HFFc6 (cell line): ENCODE data around the gene MYNN. TPM values are rescaled to one million over a fixed set of nuclear protein-coding genes. Genes with fewer than 3 reads are reported as not detected.

Source experiments
- DNase-seq: peaks from one replicate; pipeline ENCODE4 v3.0.0-alpha.2; 2018
- H3K27ac Mint-ChIP-seq: 2 replicates; pipeline ENCODE4 v1.8.0; 2020; ENCODE audit warnings: mild to moderate bottlenecking, mixed read lengths
- H3K27me3 Mint-ChIP-seq: 2 replicates; pipeline ENCODE4 v1.8.0; 2021; ENCODE audit warnings: mild to moderate bottlenecking, moderate library complexity, mixed read lengths; ENCODE audit not compliant: insufficient read depth
- H3K36me3 Mint-ChIP-seq: 2 replicates; pipeline ENCODE4 v1.8.0; 2021; ENCODE audit warnings: low read depth, mixed read lengths
- H3K4me1 Mint-ChIP-seq: 2 replicates; pipeline ENCODE4 v1.8.0; 2020; ENCODE audit warnings: low read depth, mixed read lengths
- H3K4me3 Mint-ChIP-seq: 2 replicates; pipeline ENCODE4 v1.8.0; 2020; ENCODE audit warnings: mild to moderate bottlenecking, moderate library complexity, mixed read lengths
- H3K9me3 Mint-ChIP-seq: 2 replicates; pipeline ENCODE4 v1.8.0; 2020; ENCODE audit warnings: mild to moderate bottlenecking, mixed read lengths
- total RNA-seq, 6 experiments: library from RNA; stranded (reverse); fragmentation: NEBNext Ultra II Directional; extraction: Animal tissue kit (Norgen Biotek cat#: 25700); gene quantifications; 2 replicates in 1 of 6; 3 replicates in 5 of 6; pipeline ENCODE4 v1.2.3, GENCODE V29; 2021
- TF ChIP-seq, protein P1 (sequence below): fragments of 200-600 bp; sonication (generic); IDR thresholded peaks from 2 replicates; pipeline ENCODE4 v1.5.0; 2021; ENCODE audit warnings: antibody characterized with exemption, mild to moderate bottlenecking

Gene MYNN
- total RNA-seq, 6 experiments from 2014 or later = 10.9 to 13.8 (median 11.7) TPM

DNA sequence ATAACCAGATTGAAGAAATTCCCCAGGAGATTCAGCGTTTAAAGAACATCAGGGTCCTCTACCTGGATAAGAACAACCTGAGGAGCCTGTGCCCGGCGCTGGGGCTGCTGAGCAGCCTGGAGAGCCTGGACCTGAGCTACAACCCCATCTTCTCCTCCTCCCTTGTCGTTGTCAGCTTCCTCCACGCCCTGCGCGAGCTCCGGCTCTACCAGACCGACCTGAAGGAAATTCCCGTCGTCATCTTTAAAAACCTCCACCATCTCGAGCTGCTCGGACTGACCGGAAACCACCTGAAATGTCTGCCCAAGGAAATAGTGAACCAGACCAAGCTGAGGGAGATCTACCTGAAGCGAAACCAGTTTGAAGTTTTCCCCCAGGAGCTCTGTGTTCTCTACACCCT, 48.9 kb downstream of the MYNN start:
- H3K36me3 Mint-ChIP-seq = no peaks in the 10 kb centered on the region
- DNase-seq = no peak
- no peak overlapping the region for H3K27ac Mint-ChIP-seq
- no peak overlapping the region for H3K4me3 Mint-ChIP-seq
- TF ChIP-seq, protein P1, sequence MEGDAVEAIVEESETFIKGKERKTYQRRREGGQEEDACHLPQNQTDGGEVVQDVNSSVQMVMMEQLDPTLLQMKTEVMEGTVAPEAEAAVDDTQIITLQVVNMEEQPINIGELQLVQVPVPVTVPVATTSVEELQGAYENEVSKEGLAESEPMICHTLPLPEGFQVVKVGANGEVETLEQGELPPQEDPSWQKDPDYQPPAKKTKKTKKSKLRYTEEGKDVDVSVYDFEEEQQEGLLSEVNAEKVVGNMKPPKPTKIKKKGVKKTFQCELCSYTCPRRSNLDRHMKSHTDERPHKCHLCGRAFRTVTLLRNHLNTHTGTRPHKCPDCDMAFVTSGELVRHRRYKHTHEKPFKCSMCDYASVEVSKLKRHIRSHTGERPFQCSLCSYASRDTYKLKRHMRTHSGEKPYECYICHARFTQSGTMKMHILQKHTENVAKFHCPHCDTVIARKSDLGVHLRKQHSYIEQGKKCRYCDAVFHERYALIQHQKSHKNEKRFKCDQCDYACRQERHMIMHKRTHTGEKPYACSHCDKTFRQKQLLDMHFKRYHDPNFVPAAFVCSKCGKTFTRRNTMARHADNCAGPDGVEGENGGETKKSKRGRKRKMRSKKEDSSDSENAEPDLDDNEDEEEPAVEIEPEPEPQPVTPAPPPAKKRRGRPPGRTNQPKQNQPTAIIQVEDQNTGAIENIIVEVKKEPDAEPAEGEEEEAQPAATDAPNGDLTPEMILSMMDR = no peak
- H3K9me3 Mint-ChIP-seq = no peaks in the 10 kb centered on the region
- H3K4me1 Mint-ChIP-seq = peaks cover 12% of the 10 kb centered on the region
- no peaks in the 10 kb centered on the region; the same call in 1 of the 2 replicates for H3K27me3 Mint-ChIP-seq

DNA sequence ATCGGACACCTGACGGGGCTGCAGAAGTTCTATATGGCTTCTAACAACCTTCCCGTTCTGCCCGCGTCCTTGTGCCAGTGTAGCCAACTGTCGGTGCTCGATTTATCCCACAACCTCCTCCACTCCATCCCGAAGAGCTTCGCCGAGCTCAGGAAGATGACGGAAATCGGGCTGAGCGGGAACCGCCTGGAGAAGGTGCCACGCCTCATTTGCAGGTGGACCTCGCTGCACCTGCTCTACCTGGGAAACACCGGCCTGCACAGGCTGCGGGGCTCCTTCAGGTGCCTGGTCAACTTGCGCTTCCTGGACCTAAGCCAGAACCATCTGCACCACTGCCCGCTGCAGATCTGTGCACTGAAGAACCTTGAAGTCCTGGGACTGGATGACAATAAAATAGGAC, 49.3 kb downstream of the MYNN start:
- TF ChIP-seq, protein P1 = no peak
- H3K4me1 Mint-ChIP-seq = peaks cover 12% of the 10 kb centered on the region
- no peaks in the 10 kb centered on the region for H3K9me3 Mint-ChIP-seq
- H3K27ac Mint-ChIP-seq = no peak overlapping the region
- no peak overlapping the region for H3K4me3 Mint-ChIP-seq
- H3K36me3 Mint-ChIP-seq = no peaks in the 10 kb centered on the region
- DNase-seq = no peak
- H3K27me3 Mint-ChIP-seq = no peaks in the 10 kb centered on the region; the same call in 1 of the 2 replicates

DNA sequence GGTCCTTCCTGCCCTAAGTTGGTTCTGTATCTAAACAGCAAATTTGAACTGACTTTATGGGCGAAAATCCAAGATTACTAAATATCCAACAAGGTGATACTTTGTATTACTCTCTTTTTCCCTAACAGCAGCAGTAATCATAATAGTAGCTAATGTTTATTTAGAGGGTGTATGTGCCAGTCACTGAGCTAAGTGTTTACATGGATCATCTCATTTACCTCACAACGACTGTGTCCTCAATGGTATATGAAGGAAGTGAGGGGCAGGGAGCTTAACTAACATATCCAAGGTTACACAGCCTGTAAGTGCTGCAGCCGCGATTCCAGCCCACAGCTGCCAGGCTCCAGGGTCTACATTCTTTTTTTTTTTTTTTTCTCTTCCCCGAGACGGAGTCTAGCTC, 49.8 kb downstream of the MYNN start:
- H3K4me3 Mint-ChIP-seq = no peak overlapping the region
- no peaks in the 10 kb centered on the region; the same call in 1 of the 2 replicates for H3K27me3 Mint-ChIP-seq
- DNase-seq = no peak
- no peaks in the 10 kb centered on the region for H3K36me3 Mint-ChIP-seq
- H3K4me1 Mint-ChIP-seq = peaks cover 10% of the 10 kb centered on the region
- H3K9me3 Mint-ChIP-seq = no peaks in the 10 kb centered on the region
- TF ChIP-seq, protein P1 = no peak
- no peak overlapping the region for H3K27ac Mint-ChIP-seq

DNA sequence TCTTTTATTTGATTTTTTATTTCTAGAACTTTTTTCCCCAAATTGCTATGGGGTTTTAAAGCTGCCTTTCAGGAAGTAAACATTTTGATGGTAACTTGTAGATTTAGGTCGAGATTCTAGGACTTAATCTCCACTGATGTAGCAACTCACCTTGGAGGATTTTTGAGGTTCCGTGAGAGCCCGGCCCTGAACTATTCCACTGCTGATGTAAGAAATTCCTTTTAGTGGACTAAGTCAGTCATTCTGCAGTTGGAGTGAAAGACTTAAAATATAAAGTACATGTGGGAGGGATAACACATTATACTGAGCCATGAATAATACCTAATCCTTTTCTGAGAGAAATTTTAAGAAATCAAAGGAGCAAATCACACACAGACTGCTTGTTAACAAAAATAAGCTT, 52.1 kb downstream of the MYNN start:
- H3K36me3 Mint-ChIP-seq = no peaks in the 10 kb centered on the region
- no peak for DNase-seq
- no peak overlapping the region for H3K4me3 Mint-ChIP-seq
- H3K27ac Mint-ChIP-seq = no peak overlapping the region
- no peaks in the 10 kb centered on the region for H3K9me3 Mint-ChIP-seq
- H3K27me3 Mint-ChIP-seq = no peaks in the 10 kb centered on the region; the same call in 1 of the 2 replicates
- H3K4me1 Mint-ChIP-seq = no peaks in the 10 kb centered on the region
- TF ChIP-seq, protein P1 = no peak

DNA sequence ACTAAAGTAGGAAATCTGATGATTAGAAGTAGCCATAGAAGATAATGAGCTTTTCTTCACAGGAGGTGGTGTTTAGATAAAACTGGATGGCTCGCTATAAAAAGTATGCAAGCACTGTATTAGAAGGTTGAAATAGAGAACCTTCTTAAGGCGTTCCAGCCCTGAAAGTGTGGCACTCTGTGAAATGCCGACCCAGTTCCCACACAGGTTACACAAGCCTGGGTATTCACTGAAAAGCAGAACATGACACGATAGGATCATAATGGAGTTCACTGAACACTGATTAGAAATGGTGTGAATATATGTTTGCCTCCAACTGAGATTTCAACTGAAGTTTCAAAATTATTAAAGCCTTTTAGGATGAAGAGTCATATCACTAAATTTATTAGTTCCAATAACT, 54.5 kb downstream of the MYNN start:
- no peaks in the 10 kb centered on the region for H3K4me1 Mint-ChIP-seq
- H3K9me3 Mint-ChIP-seq = no peaks in the 10 kb centered on the region
- no peaks in the 10 kb centered on the region for H3K36me3 Mint-ChIP-seq
- H3K4me3 Mint-ChIP-seq = no peak overlapping the region
- no peaks in the 10 kb centered on the region for H3K27me3 Mint-ChIP-seq
- no peak overlapping the region for H3K27ac Mint-ChIP-seq
- TF ChIP-seq, protein P1 = no peak
- DNase-seq = no peak

DNA sequence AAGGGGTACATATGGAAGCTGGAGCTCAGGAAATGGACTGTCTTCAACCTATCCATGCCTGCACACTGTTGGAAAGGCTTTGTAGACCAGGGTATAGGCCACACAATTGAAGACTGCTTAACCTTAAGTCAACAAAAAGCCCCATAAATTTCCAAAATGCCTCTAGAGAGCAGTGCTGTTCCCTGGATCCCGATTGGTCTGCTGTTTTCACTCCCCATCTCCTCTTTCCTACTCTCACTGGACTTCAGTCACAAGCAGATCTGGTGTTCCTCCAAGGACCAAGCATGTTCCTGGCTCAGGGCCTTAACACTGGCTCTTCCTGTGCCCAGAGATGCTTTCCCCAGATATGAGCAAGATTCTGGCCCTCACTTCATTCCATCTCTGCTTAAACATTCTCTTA, 62.3 kb downstream of the MYNN start:
- peaks cover 26% of the 10 kb centered on the region for H3K4me1 Mint-ChIP-seq
- H3K4me3 Mint-ChIP-seq = no peak overlapping the region
- TF ChIP-seq, protein P1 = no peak
- no peaks in the 10 kb centered on the region for H3K36me3 Mint-ChIP-seq
- H3K27ac Mint-ChIP-seq = peak overlapping the region; percentile 88; the same call in 1 of the 2 replicates
- DNase-seq = no peak
- no peaks in the 10 kb centered on the region for H3K27me3 Mint-ChIP-seq
- no peaks in the 10 kb centered on the region for H3K9me3 Mint-ChIP-seq
